ENCODE results near the gene MRPL51.

DNA sequence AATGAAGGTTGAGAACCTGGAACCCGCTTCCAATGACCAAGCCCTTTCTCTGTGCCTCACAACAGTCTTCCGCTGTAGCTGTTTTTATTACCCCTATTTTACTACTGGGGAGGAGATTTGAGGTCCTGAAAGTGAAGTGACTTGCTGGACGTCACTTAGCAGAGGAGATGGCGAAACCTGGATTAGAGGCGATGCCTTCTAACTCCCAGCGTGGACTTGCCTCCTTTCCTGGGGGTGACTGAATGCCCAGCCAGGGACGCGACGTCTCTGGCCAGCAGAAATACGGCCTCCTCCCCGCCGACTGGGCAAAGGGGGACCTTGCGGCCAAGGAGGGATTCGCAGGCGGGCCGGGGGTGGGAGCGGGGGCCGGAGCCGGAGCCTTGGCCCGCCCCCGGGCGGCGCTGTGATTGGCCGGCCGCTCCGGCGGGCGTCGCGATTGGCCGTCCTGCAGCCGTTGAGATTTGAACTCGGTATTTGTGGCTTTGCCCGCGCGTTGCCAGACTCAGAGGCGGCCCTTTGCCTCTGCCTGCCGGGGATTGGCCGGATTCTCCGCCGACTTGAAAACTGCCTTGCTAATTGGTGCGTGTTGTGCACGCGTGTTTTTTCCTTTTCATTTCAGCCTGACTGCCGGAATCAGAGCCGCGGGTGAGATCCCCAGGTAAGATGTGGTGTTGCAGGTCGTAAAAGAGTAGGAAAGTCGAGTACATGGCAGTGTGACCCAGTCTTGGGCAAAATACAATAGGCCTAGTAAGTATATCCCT lies 615 bp upstream of the MRPL51 start, which contains the start of gene NCAPD2:
- TF ChIP-seq, protein P1, sequence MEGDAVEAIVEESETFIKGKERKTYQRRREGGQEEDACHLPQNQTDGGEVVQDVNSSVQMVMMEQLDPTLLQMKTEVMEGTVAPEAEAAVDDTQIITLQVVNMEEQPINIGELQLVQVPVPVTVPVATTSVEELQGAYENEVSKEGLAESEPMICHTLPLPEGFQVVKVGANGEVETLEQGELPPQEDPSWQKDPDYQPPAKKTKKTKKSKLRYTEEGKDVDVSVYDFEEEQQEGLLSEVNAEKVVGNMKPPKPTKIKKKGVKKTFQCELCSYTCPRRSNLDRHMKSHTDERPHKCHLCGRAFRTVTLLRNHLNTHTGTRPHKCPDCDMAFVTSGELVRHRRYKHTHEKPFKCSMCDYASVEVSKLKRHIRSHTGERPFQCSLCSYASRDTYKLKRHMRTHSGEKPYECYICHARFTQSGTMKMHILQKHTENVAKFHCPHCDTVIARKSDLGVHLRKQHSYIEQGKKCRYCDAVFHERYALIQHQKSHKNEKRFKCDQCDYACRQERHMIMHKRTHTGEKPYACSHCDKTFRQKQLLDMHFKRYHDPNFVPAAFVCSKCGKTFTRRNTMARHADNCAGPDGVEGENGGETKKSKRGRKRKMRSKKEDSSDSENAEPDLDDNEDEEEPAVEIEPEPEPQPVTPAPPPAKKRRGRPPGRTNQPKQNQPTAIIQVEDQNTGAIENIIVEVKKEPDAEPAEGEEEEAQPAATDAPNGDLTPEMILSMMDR (IDR thresholded peaks at IDR 0.05): peak; percentile 22
- no peak for TF ChIP-seq EZH2 (IDR thresholded peaks at IDR 0.05; ENCODE audit: borderline replicate concordance, insufficient read depth, low read depth, low read length, poor library complexity, severe bottlenecking)
